Colon (tissue), 2 donors: ENCODE measurements around the gene FKBP1A.

Source experiments
- FAIRE-seq: peaks from 2 replicates; lab custom pipeline; 2012; peaks lifted over from hg19 to GRCh38; lab: Jason Lieb, UNC
- donor health status: control.
- donor health status: control.

The FKBP1A gene

DNA sequence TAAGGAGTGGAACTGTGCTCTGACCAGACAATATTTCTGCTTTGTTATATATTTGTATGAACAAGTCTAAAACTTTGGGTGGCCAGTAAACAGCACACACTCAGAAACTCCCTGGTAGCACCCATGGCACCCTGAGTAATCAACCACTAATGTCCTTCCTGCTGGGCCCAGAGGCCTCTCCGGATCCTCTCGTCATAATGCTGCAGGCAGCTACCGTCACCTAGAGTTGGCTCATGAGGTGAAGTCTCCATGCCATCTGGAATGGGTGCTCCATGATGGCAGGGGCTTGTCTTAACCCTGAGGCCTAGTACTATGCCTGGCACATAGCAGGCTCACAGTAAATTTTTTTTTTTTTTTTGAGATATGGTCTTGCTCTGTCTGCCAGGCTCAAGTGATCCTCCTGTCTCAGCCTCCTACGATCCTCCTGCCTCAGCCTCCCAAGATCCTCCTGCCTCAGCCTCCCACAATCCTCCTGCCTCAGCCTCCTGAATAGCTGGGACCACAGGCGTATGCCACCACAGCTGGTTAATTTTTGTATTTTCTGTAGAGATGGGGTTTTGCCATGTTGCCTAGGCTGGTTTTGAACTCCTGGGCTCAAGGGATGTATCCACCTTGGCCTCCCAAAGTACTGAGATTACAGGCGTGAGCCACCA, 60.9 kb downstream of the FKBP1A start:
- no peak for FAIRE-seq

DNA sequence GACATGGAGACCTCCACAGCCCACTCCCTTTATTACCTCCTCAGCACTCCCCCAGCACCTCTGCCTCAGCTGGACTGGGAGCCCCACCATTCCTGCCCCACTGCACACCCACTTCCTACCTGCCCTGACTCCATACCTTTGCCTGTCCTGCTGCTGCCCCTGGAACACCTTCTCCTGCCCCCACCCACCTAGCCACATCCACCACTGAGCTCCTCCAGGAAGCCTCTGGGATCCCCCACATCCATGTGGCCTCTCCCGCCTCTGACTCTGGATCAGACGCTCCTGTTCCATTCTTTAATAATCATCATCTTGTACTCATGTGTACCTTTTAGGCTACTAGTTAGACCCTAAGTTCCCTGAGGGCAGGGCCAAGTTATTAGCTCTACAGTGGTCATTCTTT, 61.8 kb downstream of the FKBP1A start:
- no peak for FAIRE-seq

DNA sequence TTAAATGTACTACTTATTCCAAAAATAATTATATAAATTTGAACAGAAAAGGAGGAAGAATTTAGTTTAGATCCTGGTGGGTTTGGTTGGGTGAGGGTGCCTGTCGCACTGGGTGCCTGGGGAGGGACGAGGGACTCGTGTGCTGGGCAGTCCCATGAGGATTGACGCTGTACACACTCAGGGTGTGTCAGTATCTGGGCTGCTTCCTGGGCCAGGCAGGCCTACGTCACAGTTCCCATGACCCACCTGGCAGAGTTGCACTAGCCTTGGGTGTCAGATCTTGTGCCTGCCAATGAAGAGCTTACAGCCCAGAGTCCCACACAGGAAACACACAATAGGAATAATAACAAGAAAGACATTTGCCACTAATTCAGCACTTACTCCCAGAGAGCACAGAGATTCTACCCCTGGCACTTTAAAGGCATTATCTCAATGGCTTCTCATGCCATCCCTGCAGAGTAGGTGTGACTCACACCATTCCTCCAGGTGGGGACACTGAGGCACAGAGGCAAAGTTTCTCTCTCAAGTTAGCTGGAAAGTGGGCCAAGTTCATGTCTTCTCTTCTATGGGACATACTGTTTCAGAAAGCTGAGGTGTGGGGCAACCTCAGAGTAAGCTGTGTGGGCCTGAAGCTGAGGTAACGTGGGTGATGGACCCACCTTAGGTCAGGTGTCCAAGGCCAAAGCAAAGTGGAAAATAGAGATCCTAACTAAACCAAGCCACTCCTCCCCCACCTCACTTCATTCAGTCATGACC, 62.6 kb downstream of the FKBP1A start:
- no peak for FAIRE-seq

DNA sequence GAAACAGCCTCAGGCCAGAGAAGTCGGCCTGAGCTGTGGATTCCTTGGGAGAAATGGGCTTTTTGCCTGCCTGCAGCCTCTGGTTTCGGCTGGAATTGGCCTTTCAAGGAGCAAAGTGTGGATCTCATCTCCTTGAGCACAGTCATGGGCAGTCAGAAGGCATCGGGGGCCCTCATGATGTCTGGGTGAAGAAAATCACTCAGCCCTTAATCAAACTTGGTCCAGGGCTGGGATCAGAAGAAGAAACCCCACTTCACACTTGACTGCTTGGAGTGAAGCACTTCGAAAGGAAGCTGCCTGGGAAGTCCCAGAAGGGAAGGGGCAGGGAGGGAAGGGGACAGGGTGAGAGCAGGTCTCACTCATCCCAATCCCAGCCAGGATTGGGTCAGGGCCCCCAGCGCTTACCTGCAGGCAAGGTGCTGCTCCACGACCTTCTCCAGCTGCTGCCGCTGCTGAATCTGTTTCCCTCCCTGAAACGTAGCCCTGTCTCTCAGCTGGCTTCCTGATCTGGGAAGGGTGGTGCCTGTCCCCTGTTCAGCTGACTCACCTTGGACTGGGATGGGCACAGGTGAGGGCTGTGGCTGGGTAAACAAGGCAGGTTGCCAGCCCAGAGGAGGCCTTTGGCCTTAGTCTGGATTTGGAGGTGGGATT, 64.0 kb downstream of the FKBP1A start, which contains the start of gene SDCBP2:
Gene SDCBP2, minus strand, starts transcription at position 460 of the 651 bp plus-strand sequence. CDS start 8,723 bp downstream, outside the sequence.
- no peak for FAIRE-seq

DNA sequence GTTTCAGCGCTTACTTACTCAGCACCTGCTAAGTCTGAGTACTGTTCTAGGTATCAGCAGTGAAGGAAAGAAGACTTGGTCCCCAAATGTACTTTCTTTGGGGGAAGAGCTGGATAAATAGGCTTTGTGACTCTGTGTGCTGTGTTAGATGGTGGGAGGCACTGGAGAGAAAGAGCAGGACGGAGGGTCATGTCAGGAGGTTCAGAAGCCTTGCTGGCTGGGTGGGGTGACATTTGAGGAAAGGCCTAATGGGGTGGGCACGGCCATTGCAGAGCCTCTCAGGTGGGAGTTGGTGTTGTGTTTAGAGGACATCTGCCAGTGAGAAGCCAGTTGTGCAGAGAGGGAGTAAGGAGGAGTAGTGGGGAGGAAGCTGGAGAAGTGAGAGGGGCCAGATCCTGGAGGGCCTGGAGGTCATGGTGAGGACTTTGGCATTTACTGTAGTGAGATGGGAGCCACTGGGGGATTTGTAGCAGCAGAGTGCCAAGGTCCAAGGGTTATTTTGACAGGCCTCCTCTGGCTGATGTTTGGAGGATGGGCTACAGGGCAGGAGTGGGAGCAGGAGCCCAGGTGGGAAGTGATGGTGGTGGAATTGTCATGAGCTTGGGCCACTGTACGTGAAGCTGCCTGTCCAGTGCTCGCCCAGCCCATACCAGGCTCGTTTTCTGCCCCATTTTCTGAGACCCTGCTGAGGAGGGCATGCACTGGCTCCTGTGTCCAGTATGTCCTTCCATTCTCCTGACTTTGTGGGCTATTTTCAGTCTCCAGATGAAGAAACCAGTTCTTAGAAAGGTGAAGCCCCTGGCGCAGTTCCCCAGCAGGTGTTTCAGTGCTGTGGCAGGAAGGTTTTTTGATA, 64.8 kb downstream of the FKBP1A start:
- no peak for FAIRE-seq

DNA sequence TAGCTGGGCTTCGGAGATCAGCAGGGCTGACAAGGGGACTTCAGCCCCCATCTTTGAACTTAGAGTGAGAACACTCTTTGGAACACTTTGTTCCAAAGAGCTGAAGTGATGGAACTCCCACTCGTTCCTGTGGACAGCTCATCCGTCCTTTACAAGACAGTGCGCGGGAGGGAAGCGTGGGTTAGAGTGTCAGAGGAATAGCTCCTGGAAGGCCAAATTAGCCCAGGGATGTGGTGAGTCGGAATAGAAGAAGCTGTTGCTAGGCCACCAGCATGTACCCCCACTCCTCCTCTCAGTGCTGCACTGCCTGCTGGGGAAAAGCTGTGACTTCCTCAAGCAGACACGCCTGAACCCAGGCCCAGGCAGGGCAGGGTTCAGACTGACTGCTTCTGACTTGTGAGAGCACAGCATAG, 65.6 kb downstream of the FKBP1A start:
- no peak for FAIRE-seq

DNA sequence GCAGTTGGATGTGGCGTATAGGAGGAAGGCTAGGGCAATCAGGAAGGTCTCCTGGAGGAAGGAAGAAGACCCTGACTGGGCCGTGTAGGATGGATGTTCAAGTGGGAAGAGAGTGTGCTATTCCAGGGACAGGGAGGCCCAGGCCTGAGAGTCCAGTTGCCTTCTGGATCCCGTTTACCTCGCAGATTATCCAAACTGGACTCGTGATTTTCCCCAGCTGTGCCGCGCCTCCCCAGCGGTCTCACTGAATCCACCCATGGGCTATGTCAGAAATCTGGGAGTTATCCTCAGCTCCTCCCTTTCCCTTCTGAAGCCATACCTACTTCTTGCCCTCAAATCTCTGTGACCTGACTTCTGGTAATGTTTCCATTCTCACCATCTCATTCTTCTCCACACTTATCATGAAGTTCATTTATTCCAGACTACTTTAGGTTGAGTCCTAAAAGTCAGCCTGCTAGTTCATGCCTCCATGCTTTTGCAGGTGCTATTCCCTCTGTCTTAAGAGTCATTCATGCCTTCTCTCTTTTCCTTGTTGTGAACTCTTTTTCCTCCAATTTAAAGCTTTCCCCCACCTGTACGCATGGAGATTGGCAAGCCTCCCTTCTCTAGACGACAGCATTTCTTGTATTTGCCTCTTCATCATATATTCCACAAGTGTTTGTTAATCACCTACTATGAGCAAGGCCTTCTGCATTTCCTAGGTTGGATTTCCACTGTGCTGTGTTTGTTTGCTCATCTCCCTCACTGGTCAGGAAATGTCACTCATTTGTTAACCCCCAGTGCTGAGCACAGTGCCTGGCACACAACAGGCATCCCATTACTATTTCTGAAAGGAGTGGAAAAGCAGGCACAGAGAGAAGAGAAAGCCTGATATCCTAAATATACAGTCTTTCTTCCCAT, 66.6 kb downstream of the FKBP1A start:
- FAIRE-seq, result no peak

DNA sequence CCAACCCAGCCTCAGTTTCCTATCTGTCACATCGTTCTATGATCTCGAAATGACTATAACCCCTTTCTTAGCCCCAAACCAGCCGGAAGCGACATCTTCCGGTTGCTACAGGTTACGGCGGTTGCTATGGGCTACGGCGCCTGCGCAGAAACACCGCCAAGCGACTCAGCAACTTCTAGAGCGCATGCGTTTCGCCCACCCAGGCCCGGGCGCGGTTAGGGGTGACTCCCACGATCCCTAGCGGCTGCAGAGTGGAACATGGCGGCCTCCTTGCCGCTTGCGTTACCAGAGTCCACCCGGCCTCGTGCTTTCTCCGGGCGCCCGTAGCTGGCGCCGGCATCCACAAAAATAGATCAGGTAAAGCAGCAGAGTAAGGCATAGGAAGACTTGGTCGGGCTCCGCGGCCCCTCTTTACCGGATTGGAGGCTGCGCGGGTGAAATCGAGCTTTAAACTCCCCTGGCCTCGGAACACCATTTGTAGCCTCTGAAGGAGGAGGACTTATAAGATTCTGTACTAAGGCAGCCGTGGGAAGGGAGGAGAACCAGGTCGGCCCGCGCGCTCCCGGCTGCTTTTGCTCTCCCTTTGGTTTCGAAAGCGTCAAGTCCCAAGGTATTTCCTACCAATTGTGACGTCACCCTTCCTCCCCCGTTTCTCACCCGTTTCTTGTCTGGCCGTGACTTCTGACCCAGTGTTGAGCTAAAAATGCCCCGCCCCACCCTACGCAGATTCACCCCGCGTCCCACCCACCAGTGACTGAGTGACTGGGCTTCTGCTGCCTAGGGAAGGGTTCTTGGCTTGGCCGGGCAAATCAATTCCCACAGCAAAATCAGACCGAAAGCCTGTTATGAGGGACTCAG, 67.5 kb downstream of the FKBP1A start:
- FAIRE-seq, result peak; percentile 5

DNA sequence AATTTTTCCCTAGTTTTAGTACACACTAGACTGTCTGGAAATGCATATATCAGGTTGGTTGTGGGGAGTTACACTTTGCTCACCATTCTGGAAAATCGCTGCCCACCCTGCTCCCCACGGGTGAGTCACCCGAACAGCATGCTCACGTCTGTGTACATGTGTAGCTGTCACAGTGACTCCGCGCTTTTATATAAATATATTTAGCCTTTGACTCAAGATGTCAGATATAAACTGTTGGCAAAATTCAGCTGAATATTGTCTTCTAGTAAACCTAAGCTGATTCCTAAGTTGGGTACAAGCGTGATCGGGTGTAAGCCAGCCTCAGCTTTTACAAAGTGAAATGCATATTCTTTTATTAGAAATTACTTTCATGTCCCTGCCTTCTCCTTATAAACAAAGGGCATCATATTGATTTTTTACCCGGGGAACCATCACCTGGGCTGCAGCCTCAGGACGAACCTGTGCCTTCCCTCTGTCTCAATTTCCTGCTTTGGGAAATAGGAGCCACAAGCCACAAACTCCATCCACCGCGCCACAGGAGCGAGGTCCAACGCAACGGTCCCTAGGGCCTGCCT, 68.2 kb downstream of the FKBP1A start:
- no peak for FAIRE-seq

DNA sequence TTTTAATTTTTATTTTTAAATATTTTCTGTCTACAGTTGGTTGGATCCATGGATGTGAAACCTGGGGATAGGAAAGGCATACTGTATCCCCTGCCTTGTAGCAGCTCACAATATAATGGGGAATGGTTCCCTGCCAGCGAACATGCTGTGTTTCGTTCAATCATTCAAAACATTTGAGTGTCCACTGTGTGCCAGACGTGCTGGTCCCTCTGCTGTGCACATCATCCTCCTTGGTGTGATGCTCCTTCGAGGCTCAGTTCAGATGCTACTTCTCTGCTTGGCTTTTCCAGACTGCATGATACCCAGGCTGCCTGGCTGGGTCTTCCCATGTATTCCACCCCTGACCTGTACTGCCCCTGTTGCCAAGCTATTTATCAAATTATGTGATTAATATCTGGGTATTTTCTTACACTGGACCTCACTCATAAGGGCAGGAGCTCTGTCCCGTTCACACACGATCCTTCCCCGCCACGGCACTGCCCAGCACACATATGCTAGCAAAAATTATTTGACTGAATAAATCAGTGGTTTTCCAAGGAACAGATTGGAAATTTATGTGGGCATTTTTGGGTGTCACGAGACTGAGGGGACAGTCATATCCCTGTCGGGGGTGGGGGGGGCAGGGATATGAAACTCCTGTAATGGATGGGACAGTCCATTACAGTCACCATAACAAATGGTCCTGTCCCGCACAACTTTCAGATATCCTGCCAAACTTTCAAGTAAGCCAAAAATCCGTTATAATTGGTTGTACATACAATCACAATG, 68.8 kb downstream of the FKBP1A start:
- no peak for FAIRE-seq

DNA sequence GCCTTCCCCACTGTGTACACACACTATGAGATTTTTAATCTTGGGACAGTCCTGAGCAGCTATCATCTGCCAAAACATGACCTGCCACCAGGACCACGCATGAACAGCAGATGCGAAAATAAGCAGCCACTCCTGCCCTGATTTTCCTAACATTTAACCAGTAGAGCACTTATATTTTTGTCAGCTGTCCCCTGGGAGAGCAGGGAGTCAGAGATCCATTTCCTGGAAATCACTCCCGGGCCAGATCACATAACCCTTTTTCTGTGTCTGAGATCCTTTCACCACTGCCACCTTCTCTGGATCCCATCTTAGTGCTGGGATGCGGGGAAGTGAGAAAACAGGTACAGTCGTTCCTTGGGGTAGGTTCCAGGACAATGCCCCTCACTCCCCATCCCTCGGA, 69.6 kb downstream of the FKBP1A start:
- no peak for FAIRE-seq

DNA sequence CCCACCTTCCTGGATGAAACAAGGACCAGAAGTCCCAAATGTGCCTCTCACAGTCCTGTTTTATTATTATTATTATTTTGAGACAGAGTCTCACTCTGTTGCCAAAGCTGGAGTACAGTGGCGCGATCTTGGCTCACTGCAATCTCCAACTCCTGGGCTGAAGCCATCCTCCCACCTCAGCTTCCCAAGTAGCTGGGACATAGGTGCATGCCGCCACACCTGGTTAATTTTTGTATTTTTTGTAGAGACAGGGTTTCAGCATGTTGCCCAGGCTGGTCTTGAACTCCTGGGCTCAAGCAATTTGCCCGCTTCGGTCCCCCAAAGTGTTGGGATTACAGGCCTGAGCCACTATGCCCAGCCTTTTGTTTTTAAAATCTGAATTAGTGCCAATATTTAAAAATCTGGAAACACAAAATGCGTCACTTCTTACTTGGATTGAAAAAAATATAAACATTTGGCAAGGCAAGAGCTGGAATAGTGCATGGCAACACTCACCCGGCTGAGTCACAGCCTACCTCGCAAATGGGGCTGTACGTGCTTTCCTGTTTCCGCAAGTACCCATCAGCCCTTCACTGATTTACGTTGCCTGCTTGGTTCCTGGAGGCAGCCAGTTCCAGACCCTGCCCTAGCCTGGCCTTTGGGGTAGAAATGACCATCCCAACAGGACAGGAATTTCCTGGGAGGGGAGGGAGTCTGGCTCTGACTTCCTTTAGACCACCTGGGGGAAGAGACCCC, 70.2 kb downstream of the FKBP1A start:
- FAIRE-seq, result no peak

DNA sequence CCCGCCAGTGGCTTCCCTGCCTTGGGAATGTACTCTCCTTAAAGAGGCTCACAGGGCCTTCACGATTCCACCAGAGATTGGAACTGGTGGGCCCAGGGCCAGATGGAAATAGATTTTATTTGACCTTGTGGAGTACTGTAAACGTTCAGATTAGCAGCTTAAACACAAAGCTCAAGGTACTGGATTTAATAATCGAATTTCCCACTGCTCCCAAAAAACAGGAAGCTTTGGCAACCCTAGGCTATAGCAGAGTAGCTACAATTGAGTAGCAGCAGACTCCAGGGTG, 71.3 kb downstream of the FKBP1A start:
- no peak for FAIRE-seq

DNA sequence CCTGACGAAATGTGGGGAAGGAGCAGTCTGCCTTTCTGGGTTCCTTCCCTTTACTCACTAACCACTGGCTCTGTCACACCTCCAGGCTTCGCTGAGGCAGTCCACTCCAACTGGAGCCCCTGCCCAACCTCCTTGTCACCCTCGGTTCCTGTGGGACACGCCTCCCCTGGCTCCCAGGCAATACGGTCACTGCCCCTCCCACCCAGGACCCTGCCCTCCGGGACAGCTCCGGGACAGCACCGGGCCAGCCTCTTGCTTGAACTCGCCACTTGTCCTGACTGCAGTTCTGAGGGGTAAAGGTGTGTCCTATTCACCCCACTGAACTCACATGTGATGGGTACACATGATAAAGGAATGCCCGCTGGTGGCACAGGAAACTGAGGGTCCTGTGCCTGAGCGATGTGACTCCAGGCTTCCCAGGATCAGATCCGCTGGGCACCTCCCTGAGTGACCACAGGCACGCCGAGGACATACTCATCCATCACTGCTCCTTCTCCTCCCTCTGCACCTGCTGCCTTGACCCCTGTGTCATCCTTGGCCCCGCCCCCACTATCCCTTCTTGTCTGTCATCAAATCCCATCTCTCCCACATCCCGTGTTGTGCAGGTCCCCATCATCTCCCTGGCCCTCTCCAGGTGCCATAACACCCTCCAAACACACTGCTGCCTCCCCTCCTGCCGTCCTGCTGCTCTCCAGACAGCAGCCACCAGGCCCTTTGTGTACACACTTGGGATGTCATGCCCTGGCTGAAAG, 71.8 kb downstream of the FKBP1A start:
- no peak for FAIRE-seq

DNA sequence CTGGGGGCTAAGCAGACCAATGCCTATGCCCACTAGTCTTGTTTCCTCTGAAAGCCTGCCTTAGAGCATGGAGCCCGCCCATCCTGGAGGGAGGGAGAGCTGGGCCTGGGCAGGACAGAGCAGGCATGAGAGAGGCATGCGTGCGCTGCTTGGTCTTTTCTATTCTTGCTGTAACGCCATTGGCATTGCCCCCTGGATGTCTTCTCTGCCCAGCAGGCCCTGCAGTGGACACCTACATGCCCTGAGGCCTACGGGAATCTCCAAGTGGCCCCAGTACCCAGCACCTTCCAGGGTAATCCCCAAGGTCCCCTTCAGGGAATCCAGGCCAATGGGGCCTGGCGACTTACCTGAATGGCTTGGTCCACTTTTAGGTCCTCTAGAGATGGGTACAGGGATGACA, 72.8 kb downstream of the FKBP1A start:
- FAIRE-seq, result no peak

DNA sequence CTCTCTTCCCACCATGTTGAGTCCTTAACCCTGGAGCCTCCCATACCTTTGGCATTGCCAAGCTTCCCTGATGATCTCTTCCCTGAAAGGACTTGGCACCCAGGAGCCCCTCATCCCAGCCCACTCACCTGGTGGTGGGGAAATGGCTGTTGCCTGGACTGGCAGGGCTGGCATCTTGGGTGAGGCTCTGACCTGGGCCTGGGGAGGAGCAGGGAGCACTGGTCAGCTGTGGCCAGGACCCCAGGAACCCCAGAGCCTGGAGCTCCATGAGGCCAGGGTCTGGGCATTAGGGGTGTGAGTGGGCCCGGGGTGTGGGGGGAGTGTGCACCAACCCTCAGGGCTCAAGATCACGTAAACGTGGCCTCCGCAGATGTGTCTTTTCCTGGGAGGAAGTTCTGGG, 73.4 kb downstream of the FKBP1A start:
- no peak for FAIRE-seq

DNA sequence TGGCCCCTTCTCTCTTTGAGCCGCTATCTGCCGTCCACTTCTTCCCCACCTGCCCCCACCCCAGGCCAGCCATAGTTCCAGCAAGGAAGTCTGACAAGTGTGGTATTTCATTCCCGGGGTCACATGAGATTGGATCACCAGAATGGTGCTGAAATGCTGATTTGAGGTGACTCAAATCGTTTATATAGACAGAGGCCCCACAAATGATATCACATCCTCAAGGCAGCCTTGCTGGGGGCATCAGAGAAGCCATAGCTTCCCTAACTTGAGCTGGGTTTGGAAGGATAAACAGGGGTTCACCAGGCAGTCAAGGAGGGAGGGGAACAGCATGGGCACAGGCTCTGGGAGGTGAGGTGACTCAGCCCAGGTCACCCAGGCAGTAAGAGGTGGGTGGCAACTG, 73.8 kb downstream of the FKBP1A start:
- FAIRE-seq, result no peak
